ENCODE results near the gene ATP8A2.

ATP8A2 gene

GRCh38 chr13:25429466-25429865 lies 57.7 kb downstream of the ATP8A2 start:
- Histone ChIP-seq H3K4me2 (ENCODE audit: low read length, poor library complexity, severe bottlenecking) (no peak overlapping the region), H3K9me3 (ENCODE audit: control insufficient read depth, low read length) (no peaks in the 10 kb centered on the region), H3K23ac (ENCODE audit: low read length in 2 of 2) (no peak overlapping the region), H4K8ac (ENCODE audit: low read length) (no peak overlapping the region), H3K36me3 (ENCODE audit: control insufficient read depth in 1 of 2, insufficient read depth in 2 of 2, low read depth in 1 of 2, low read length in 2 of 2) (no peaks in the 10 kb centered on the region), H3K18ac (ENCODE audit: low read depth in 1 of 2, low read length in 2 of 2) (no peak overlapping the region), H2BK120ac (ENCODE audit: low read depth, low read length) (no peak overlapping the region), H2AK5ac (ENCODE audit: low read length, severe bottlenecking) (no peak overlapping the region), H3K4ac (ENCODE audit: low read depth in 1 of 2, low read length in 2 of 2) (no peak overlapping the region), H3K27me3 (ENCODE audit: control insufficient read depth in 1 of 2, insufficient read depth in 1 of 2, low read length in 2 of 2) (no peaks in the 10 kb centered on the region), H3K79me1 (replicated peaks; ENCODE audit: low read length, poor library complexity, severe bottlenecking) (no peaks in the 10 kb centered on the region), H3K14ac (ENCODE audit: low read length in 2 of 2) (no peak overlapping the region), H3K27ac (ENCODE audit: low read length, poor library complexity, severe bottlenecking) (peak overlapping the region; percentile 76), H3K4me3 (ENCODE audit: insufficient read depth in 1 of 2, low read depth in 1 of 2, low read length in 2 of 2) (no peak overlapping the region), H2AFZ (ENCODE audit: low read depth, low read length) (no peak overlapping the region), H3K9ac (ENCODE audit: low read length) (no peak overlapping the region), H3K4me1 (ENCODE audit: control insufficient read depth, insufficient read depth, low read depth, low read length) (peaks cover 14% of the 10 kb centered on the region), H4K91ac (ENCODE audit: low read length) (no peak overlapping the region), H2BK12ac (ENCODE audit: low read length in 2 of 2) (no peak overlapping the region), H2BK15ac (ENCODE audit: low read depth, poor library complexity, severe bottlenecking) (no peak overlapping the region), H2BK5ac (ENCODE audit: low read depth, low read length, poor library complexity, severe bottlenecking) (no peak overlapping the region)
- no peak for DNase-seq
- WGBS, result 91% methylated on average over 6 of the region's 6 CpGs

- Histone ChIP-seq H3K36me3 (ENCODE audit: control insufficient read depth in 1 of 2, insufficient read depth in 2 of 2, low read depth in 1 of 2, low read length in 2 of 2) (no peaks in the 10 kb centered on the region), H3K27ac (ENCODE audit: low read length, poor library complexity, severe bottlenecking) (peak overlapping the region; percentile 39), H2AK5ac (ENCODE audit: low read length, severe bottlenecking) (no peak overlapping the region), H4K8ac (ENCODE audit: low read length) (no peak overlapping the region), H3K4me3 (ENCODE audit: insufficient read depth in 1 of 2, low read depth in 1 of 2, low read length in 2 of 2) (no peak overlapping the region), H4K91ac (ENCODE audit: low read length) (no peak overlapping the region), H2AFZ (ENCODE audit: low read depth, low read length) (no peak overlapping the region), H3K9ac (ENCODE audit: low read length) (no peak overlapping the region), H3K4me1 (ENCODE audit: control insufficient read depth, insufficient read depth, low read depth, low read length) (peaks cover 14% of the 10 kb centered on the region), H2BK15ac (ENCODE audit: low read depth, poor library complexity, severe bottlenecking) (no peak overlapping the region), H3K18ac (ENCODE audit: low read depth in 1 of 2, low read length in 2 of 2) (no peak overlapping the region), H2BK12ac (ENCODE audit: low read length in 2 of 2) (no peak overlapping the region), H3K4ac (ENCODE audit: low read depth in 1 of 2, low read length in 2 of 2) (no peak overlapping the region), H2BK120ac (ENCODE audit: low read depth, low read length) (no peak overlapping the region), H3K9me3 (ENCODE audit: control insufficient read depth, low read length) (no peaks in the 10 kb centered on the region), H3K27me3 (ENCODE audit: control insufficient read depth in 1 of 2, insufficient read depth in 1 of 2, low read length in 2 of 2) (no peaks in the 10 kb centered on the region), H3K4me2 (ENCODE audit: low read length, poor library complexity, severe bottlenecking) (no peak overlapping the region), H3K79me1 (replicated peaks; ENCODE audit: low read length, poor library complexity, severe bottlenecking) (no peaks in the 10 kb centered on the region), H3K14ac (ENCODE audit: low read length in 2 of 2) (no peak overlapping the region), H3K23ac (ENCODE audit: low read length in 2 of 2) (no peak overlapping the region), H2BK5ac (ENCODE audit: low read depth, low read length, poor library complexity, severe bottlenecking) (no peak overlapping the region)
- DNase-seq, result peak; percentile 31
- WGBS, result 11% methylated on average over 2 of the region's 2 CpGs
Measured at GRCh38 chr13:25432691-25433090, 60.9 kb downstream of the ATP8A2 start.

- Histone ChIP-seq H3K79me1 (replicated peaks; ENCODE audit: low read length, poor library complexity, severe bottlenecking) (no peaks in the 10 kb centered on the region), H3K36me3 (ENCODE audit: control insufficient read depth in 1 of 2, insufficient read depth in 2 of 2, low read depth in 1 of 2, low read length in 2 of 2) (no peaks in the 10 kb centered on the region), H3K4me1 (ENCODE audit: control insufficient read depth, insufficient read depth, low read depth, low read length) (peaks cover 2% of the 10 kb centered on the region), H4K91ac (ENCODE audit: low read length) (no peak overlapping the region), H2BK5ac (ENCODE audit: low read depth, low read length, poor library complexity, severe bottlenecking) (no peak overlapping the region), H3K9ac (ENCODE audit: low read length) (no peak overlapping the region), H3K4me3 (ENCODE audit: insufficient read depth in 1 of 2, low read depth in 1 of 2, low read length in 2 of 2) (no peak overlapping the region), H3K18ac (ENCODE audit: low read depth in 1 of 2, low read length in 2 of 2) (no peak overlapping the region), H3K4me2 (ENCODE audit: low read length, poor library complexity, severe bottlenecking) (no peak overlapping the region), H2BK15ac (ENCODE audit: low read depth, poor library complexity, severe bottlenecking) (no peak overlapping the region), H3K9me3 (ENCODE audit: control insufficient read depth, low read length) (no peaks in the 10 kb centered on the region), H3K27me3 (ENCODE audit: control insufficient read depth in 1 of 2, insufficient read depth in 1 of 2, low read length in 2 of 2) (peaks cover 0 to 8% of the 10 kb centered on the region in 2 experiments), H3K27ac (ENCODE audit: low read length, poor library complexity, severe bottlenecking) (no peak overlapping the region), H3K14ac (ENCODE audit: low read length in 2 of 2) (no peak overlapping the region), H3K23ac (ENCODE audit: low read length in 2 of 2) (no peak overlapping the region), H4K8ac (ENCODE audit: low read length) (no peak overlapping the region), H2BK120ac (ENCODE audit: low read depth, low read length) (no peak overlapping the region), H2BK12ac (ENCODE audit: low read length in 2 of 2) (no peak overlapping the region), H2AFZ (ENCODE audit: low read depth, low read length) (no peak overlapping the region), H2AK5ac (ENCODE audit: low read length, severe bottlenecking) (no peak overlapping the region), H3K4ac (ENCODE audit: low read depth in 1 of 2, low read length in 2 of 2) (peak overlapping the region in 1 of 2 experiments; percentile 35)
- 62% methylated on average over 4 of the region's 4 CpGs for WGBS
- no peak for DNase-seq
Measured at GRCh38 chr13:25440061-25440460, 68.3 kb downstream of the ATP8A2 start.

GRCh38 chr13:25446261-25446660 lies 74.5 kb downstream of the ATP8A2 start:
- no peak overlapping the region for H2BK5ac ChIP-seq (ENCODE audit: low read depth, low read length, poor library complexity, severe bottlenecking)
- no peak for DNase-seq
- H3K9me3 ChIP-seq (ENCODE audit: control insufficient read depth, low read length), result peaks cover 5% of the 10 kb centered on the region
- H3K27ac ChIP-seq (ENCODE audit: low read length, poor library complexity, severe bottlenecking), result no peak overlapping the region
- H4K91ac ChIP-seq (ENCODE audit: low read length), result no peak overlapping the region
- H3K36me3 ChIP-seq (ENCODE audit: control insufficient read depth in 1 of 2, insufficient read depth in 2 of 2, low read depth in 1 of 2, low read length in 2 of 2), result peaks cover 0 to 3% of the 10 kb centered on the region in 2 experiments
- H3K14ac ChIP-seq (ENCODE audit: low read length in 2 of 2), result no peak overlapping the region
- H3K9ac ChIP-seq (ENCODE audit: low read length), result no peak overlapping the region
- no peak overlapping the region for H2AK5ac ChIP-seq (ENCODE audit: low read length, severe bottlenecking)
- H3K27me3 ChIP-seq (ENCODE audit: control insufficient read depth in 1 of 2, insufficient read depth in 1 of 2, low read length in 2 of 2), result no peaks in the 10 kb centered on the region
- no peak overlapping the region for H4K8ac ChIP-seq (ENCODE audit: low read length)
- peaks cover 2% of the 10 kb centered on the region for H3K4me1 ChIP-seq (ENCODE audit: control insufficient read depth, insufficient read depth, low read depth, low read length)
- H3K4ac ChIP-seq (ENCODE audit: low read depth in 1 of 2, low read length in 2 of 2), result no peak overlapping the region
- no peak overlapping the region for H3K18ac ChIP-seq (ENCODE audit: low read depth in 1 of 2, low read length in 2 of 2)
- no peak overlapping the region for H2BK15ac ChIP-seq (ENCODE audit: low read depth, poor library complexity, severe bottlenecking)
- WGBS, result 60% methylated on average over 1 of the region's 4 CpGs
- no peak overlapping the region for H3K4me2 ChIP-seq (ENCODE audit: low read length, poor library complexity, severe bottlenecking)
- H2AFZ ChIP-seq (ENCODE audit: low read depth, low read length), result no peak overlapping the region
- no peak overlapping the region for H2BK120ac ChIP-seq (ENCODE audit: low read depth, low read length)
- H3K23ac ChIP-seq (ENCODE audit: low read length in 2 of 2), result no peak overlapping the region
- H3K4me3 ChIP-seq (ENCODE audit: insufficient read depth in 1 of 2, low read depth in 1 of 2, low read length in 2 of 2), result no peak overlapping the region
- H3K79me1 ChIP-seq (replicated peaks; ENCODE audit: low read length, poor library complexity, severe bottlenecking), result no peaks in the 10 kb centered on the region
- H2BK12ac ChIP-seq (ENCODE audit: low read length in 2 of 2), result no peak overlapping the region
